ENCODE measurements around the gene FIGN. TPM values are rescaled to one million over a fixed set of nuclear protein-coding genes. Genes with fewer than 3 reads are reported as not detected.

Gene FIGN
- total RNA-seq, 6 experiments from 2014 or later: 1.3 to 4.4 (median 2.0) TPM

- H3K36me3 Mint-ChIP-seq (ENCODE audit: low read depth): no peaks in the 10 kb centered on the region
- no peak overlapping the region for H3K27ac Mint-ChIP-seq
- peaks cover 24% of the 10 kb centered on the region for H3K4me1 Mint-ChIP-seq (ENCODE audit: low read depth)
- DNase-seq: no peak
- TF ChIP-seq CTCF (IDR thresholded peaks at IDR 0.05): no peak
- H3K4me3 Mint-ChIP-seq: peak overlapping the region; percentile 69
- no peaks in the 10 kb centered on the region for H3K9me3 Mint-ChIP-seq
- H3K27me3 Mint-ChIP-seq (ENCODE audit: insufficient read depth): no peaks in the 10 kb centered on the region; the same call in 1 of the 2 replicates
Observed at GRCh38 chr2:163737190-163737439, 1.3 kb upstream of the FIGN start.

GRCh38 chr2:163736433-163737189 lies 803 bp upstream of the FIGN start:
- H3K27ac Mint-ChIP-seq: no peak overlapping the region; the same call in 1 of the 2 replicates

GRCh38 chr2:163734881-163735684 lies 725 bp downstream of the FIGN start:
- DNase-seq: no peak
- Mint-ChIP-seq H3K9me3 (no peaks in the 10 kb centered on the region), H3K27ac (peak overlapping the region; percentile 81), H3K4me3 (peak overlapping the region; percentile 89), H3K27me3 (ENCODE audit: insufficient read depth) (no peaks in the 10 kb centered on the region; the same call in 1 of the 2 replicates), H3K4me1 (ENCODE audit: low read depth) (peaks cover 44% of the 10 kb centered on the region), H3K36me3 (ENCODE audit: low read depth) (no peaks in the 10 kb centered on the region)
- TF ChIP-seq CTCF (IDR thresholded peaks at IDR 0.05): no peak

More at GRCh38 chr2:163736433-163737189, 803 bp upstream of the FIGN start:
- peak overlapping the region; percentile 69 for H3K4me3 Mint-ChIP-seq
- H3K9me3 Mint-ChIP-seq: no peaks in the 10 kb centered on the region
- H3K4me1 Mint-ChIP-seq (ENCODE audit: low read depth): peaks cover 29% of the 10 kb centered on the region
- H3K27me3 Mint-ChIP-seq (ENCODE audit: insufficient read depth): no peaks in the 10 kb centered on the region; the same call in 1 of the 2 replicates
- no peaks in the 10 kb centered on the region for H3K36me3 Mint-ChIP-seq (ENCODE audit: low read depth)
- no peak for DNase-seq
- no peak for TF ChIP-seq CTCF (IDR thresholded peaks at IDR 0.05)

GRCh38 chr2:163734401-163734800 lies 1.4 kb downstream of the FIGN start:
- Mint-ChIP-seq H3K27ac (no peak overlapping the region), H3K27me3 (ENCODE audit: insufficient read depth) (no peaks in the 10 kb centered on the region; the same call in 1 of the 2 replicates), H3K9me3 (no peaks in the 10 kb centered on the region), H3K4me1 (ENCODE audit: low read depth) (peaks cover 49% of the 10 kb centered on the region), H3K36me3 (ENCODE audit: low read depth) (no peaks in the 10 kb centered on the region), H3K4me3 (peak overlapping the region; percentile 89)
- DNase-seq: no peak
- TF ChIP-seq CTCF (IDR thresholded peaks at IDR 0.05): no peak

GRCh38 chr2:163733956-163734355 lies 1.9 kb downstream of the FIGN start:
- H3K4me1 Mint-ChIP-seq (ENCODE audit: low read depth): peaks cover 49% of the 10 kb centered on the region
- H3K4me3 Mint-ChIP-seq: peak overlapping the region; percentile 89
- no peak for DNase-seq
- no peaks in the 10 kb centered on the region; the same call in 1 of the 2 replicates for H3K27me3 Mint-ChIP-seq (ENCODE audit: insufficient read depth)
- peak overlapping the region; percentile 39; the same call in 1 of the 2 replicates for H3K27ac Mint-ChIP-seq
- TF ChIP-seq CTCF (IDR thresholded peaks at IDR 0.05): no peak
- H3K36me3 Mint-ChIP-seq (ENCODE audit: low read depth): no peaks in the 10 kb centered on the region
- no peaks in the 10 kb centered on the region for H3K9me3 Mint-ChIP-seq

Data from HFFc6 (cell line).